Keratinocyte (primary cell): ENCODE data around the gene SPATC1L. TPM values are rescaled to one million over a fixed set of nuclear protein-coding genes. Genes with fewer than 3 reads are reported as not detected.

Experiments used
- DNase-seq: peaks from one replicate; pipeline ENCODE4 v3.0.0-alpha.2; 2011; ENCODE audit warnings: low read depth, missing footprints, low spot score
- FAIRE-seq: peaks from 2 replicates; lab custom pipeline; 2011; peaks lifted over from hg19 to GRCh38; lab: Jason Lieb, UNC
- H2AFZ ChIP-seq: 2 replicates; pipeline ENCODE4 v1.6.0; 2012; ENCODE audit warnings: low read length, control low read depth, inconsistent platforms; ENCODE audit not compliant: control insufficient read depth
- H3K27ac ChIP-seq: 2 replicates; pipeline ENCODE4 v1.5.1; 2011; ENCODE audit warnings: low read length; ENCODE audit not compliant: control insufficient read depth, insufficient read depth
- H3K27me3 ChIP-seq: 3 replicates; pipeline ENCODE4 v1.6.0; 2011; ENCODE audit warnings: low read length; ENCODE audit not compliant: control insufficient read depth, insufficient read depth; ENCODE audit errors: extremely low read depth
- H3K36me3 ChIP-seq, 2 experiments: 2 replicates in 1 of 2; 3 replicates in 1 of 2; pipeline ENCODE4 v1.5.1; 2011; ENCODE audit warnings: low read length in 2 of 2, mild to moderate bottlenecking in 1 of 2; ENCODE audit not compliant: control insufficient read depth in 2 of 2, insufficient read depth in 2 of 2; ENCODE audit errors: extremely low read depth in 1 of 2
- H3K4me1 ChIP-seq: 3 replicates; pipeline ENCODE4 v1.5.1; 2011; ENCODE audit warnings: low read length; ENCODE audit not compliant: control insufficient read depth, insufficient read depth; ENCODE audit errors: extremely low read depth
- H3K4me2 ChIP-seq: 3 replicates; pipeline ENCODE4 v1.6.0; 2011; ENCODE audit warnings: low read depth, low read length; ENCODE audit not compliant: control insufficient read depth, insufficient read depth; ENCODE audit errors: extremely low read depth
- H3K4me3 ChIP-seq, 3 experiments: fragments of 200-600 bp in 1 of 3; sonication (generic) in 1 of 3; 2 replicates in 2 of 3; 3 replicates in 1 of 3; pipeline ENCODE4 v1.5.1; 2011 to 2016; ENCODE audit warnings: low read length in 3 of 3, mild to moderate bottlenecking in 3 of 3, control low read depth in 2 of 3, inconsistent platforms in 1 of 3, low read depth in 1 of 3, mixed read lengths in 1 of 3, mixed run types in 1 of 3, moderate library complexity in 1 of 3; ENCODE audit not compliant: control insufficient read depth in 2 of 3, insufficient read depth in 2 of 3; ENCODE audit errors: extremely low read depth in 1 of 3
- H3K79me2 ChIP-seq: 2 replicates; pipeline ENCODE4 v1.6.0; 2012; ENCODE audit warnings: low read length; ENCODE audit not compliant: control insufficient read depth, insufficient read depth
- H3K9ac ChIP-seq: 3 replicates; pipeline ENCODE4 v1.6.0; 2011; ENCODE audit warnings: low read length; ENCODE audit not compliant: control insufficient read depth, insufficient read depth; ENCODE audit errors: extremely low read depth
- H3K9me1 ChIP-seq: 3 replicates; pipeline ENCODE4 v1.6.0; 2011; ENCODE audit warnings: low read length; ENCODE audit not compliant: control insufficient read depth, insufficient read depth; ENCODE audit errors: extremely low read depth
- H3K9me3 ChIP-seq: 2 replicates; pipeline ENCODE4 v1.5.1; 2012; ENCODE audit warnings: low read depth, low read length; ENCODE audit not compliant: control insufficient read depth
- H4K20me1 ChIP-seq: 3 replicates; pipeline ENCODE4 v1.6.0; 2011; ENCODE audit warnings: low read length; ENCODE audit not compliant: control insufficient read depth, insufficient read depth; ENCODE audit errors: extremely low read depth
- CTCF ChIP-seq, 3 experiments: IDR thresholded peaks in 1 of 3; conservative IDR thresholded peaks in 1 of 3; optimal IDR thresholded peaks in 1 of 3; 2 replicates in 2 of 3; 3 replicates in 1 of 3; pipeline versions ENCODE3 to v1.5.1; 2011; ENCODE audit warnings: low read length in 3 of 3, mild to moderate bottlenecking in 3 of 3, moderate library complexity in 2 of 3, control low read depth in 1 of 3, inconsistent platforms in 1 of 3; ENCODE audit not compliant: insufficient read depth in 2 of 3; ENCODE audit errors: extremely low read depth in 1 of 3
- EZH2 ChIP-seq: IDR thresholded peaks from one replicate; pipeline ENCODE4 v1.6.1; 2012; ENCODE audit warnings: inconsistent platforms, mild to moderate bottlenecking, low read length, moderate library complexity
- dilution Hi-C: fragments of 300-500 bp; cut with MboI; formaldehyde crosslinking; loops from one replicate; pipeline ENCODE4 v1.7.0; 2020; ENCODE audit warnings: low sequenced_read_pairs; ENCODE audit not compliant: extremely low pct_ligation_motif_present
- polyA plus RNA-seq, 5 experiments: library from polyadenylated mRNA; depleted of rRNA in 3 of 5; stranded (reverse) in 3 of 5; stranded (forward) in 1 of 5; unstranded in 1 of 5; fragments of >200 nt; gene quantifications; 1 replicate in 1 of 5; 2 replicates in 3 of 5; 3 replicates in 1 of 5; pipeline versions ENCODE4 v1.2.1 to v1.2.3, GENCODE V29; 2011 to 2012; ENCODE audit warnings: missing spikeins in 2 of 5, low read depth in 1 of 5, low replicate concordance in 1 of 5

The SPATC1L gene
- polyA plus RNA-seq, 1 donor (not counting 4 experiments of a cell fraction or from before 2014, with no cell fraction given): 1.3 TPM

- H3K4me2 ChIP-seq: no peak overlapping the region
- H3K4me3 ChIP-seq: no peak overlapping the region
- no peak overlapping the region for H3K27ac ChIP-seq
- dilution Hi-C loops: no loop called here
- no peak for TF ChIP-seq CTCF (optimal IDR thresholded peaks at IDR 0.05 in 1 of 3, IDR thresholded peaks at IDR 0.05 in 1 of 3, conservative IDR thresholded peaks at IDR 0.05 in 1 of 3; ENCODE audit: extremely low read depth in 1 of 3, insufficient read depth in 2 of 3, low read length in 3 of 3)
- no peak for TF ChIP-seq EZH2
- no peaks in the 10 kb centered on the region for H3K4me1 ChIP-seq
- H2AFZ ChIP-seq: no peak overlapping the region
- no peaks in the 10 kb centered on the region for H3K79me2 ChIP-seq
- H3K9me1 ChIP-seq: no peaks in the 10 kb centered on the region
- no peaks in the 10 kb centered on the region for H3K9me3 ChIP-seq
- no peaks in the 10 kb centered on the region for H3K27me3 ChIP-seq
- no peaks in the 10 kb centered on the region for H4K20me1 ChIP-seq
- FAIRE-seq: no peak
- no peak overlapping the region for H3K9ac ChIP-seq
- no peak for DNase-seq
- no peaks in the 10 kb centered on the region for H3K36me3 ChIP-seq
Observed at GRCh38 chr21:46168659-46169386, 15.4 kb downstream of the SPATC1L start.

- Histone ChIP-seq H3K4me3 (no peak overlapping the region), H3K79me2 (no peaks in the 10 kb centered on the region), H3K9me3 (no peaks in the 10 kb centered on the region), H4K20me1 (no peaks in the 10 kb centered on the region), H3K36me3 (no peaks in the 10 kb centered on the region), H3K27ac (no peak overlapping the region), H2AFZ (no peak overlapping the region), H3K9ac (no peak overlapping the region), H3K9me1 (no peaks in the 10 kb centered on the region), H3K4me1 (no peaks in the 10 kb centered on the region), H3K4me2 (no peak overlapping the region), H3K27me3 (no peaks in the 10 kb centered on the region)
- TF ChIP-seq EZH2 (no peak), CTCF (optimal IDR thresholded peaks at IDR 0.05 in 1 of 3, IDR thresholded peaks at IDR 0.05 in 1 of 3, conservative IDR thresholded peaks at IDR 0.05 in 1 of 3; ENCODE audit: extremely low read depth in 1 of 3, insufficient read depth in 2 of 3, low read length in 3 of 3) (no peak)
- DNase-seq (no peak), FAIRE-seq (no peak)
- dilution Hi-C loops: no loop called here
Observed at GRCh38 chr21:46168238-46168637, 16.0 kb downstream of the SPATC1L start.
